HCT116 (cell line): Measurements from ENCODE around the gene SNX20. TPM values are rescaled to one million over a fixed set of nuclear protein-coding genes. Genes with fewer than 3 reads are reported as not detected.

ENCODE experiments used
- ATAC-seq: fragments of 200-7000 bp; cut with Tn5 transposase; 2 replicates; pipeline ENCODE4 v1.9.1; 2020; ENCODE audit warnings: mild to moderate bottlenecking, moderate library complexity
- BruUV-seq: library from RNA; stranded (reverse); fragments of 400-500 nt; replicated peaks from 2 replicates; lab custom pipeline; 2021; lab: Mats Ljungman, UMichigan
- CTCF ChIA-PET: fragments of 300-600 bp; sonication (Branson Sonifier 250); formaldehyde crosslinking; loops from one replicate; lab custom pipeline; 2021; ENCODE audit warnings: antibody characterized with exemption; lab: Charles Lee
- POLR2A ChIA-PET: fragments of 300-600, 350-600 bp; sonication (Branson Sonifier 250); formaldehyde crosslinking; loops from one replicate; lab custom pipeline; 2021; ENCODE audit warnings: antibody characterized with exemption; lab: Charles Lee
- RAD21 ChIA-PET, 2 experiments: fragments of 300-600 bp; sonication (Branson Sonifier 250); formaldehyde crosslinking; loops; one replicate each; lab custom pipeline; 2023; ENCODE audit warnings: low total read pairs in 2 of 2; ENCODE audit not compliant: uncharacterized antibody in 2 of 2, unreplicated experiment in 2 of 2, low non-redundant PET in 1 of 2; lab: Charles Lee
- DNase-seq: peaks from one replicate; pipeline ENCODE4 v3.0.0-alpha.2; 2010; ENCODE audit warnings: low read depth, low spot score
- H2AFZ ChIP-seq: fragments of 200-600 bp; shearing (Covaris generic), sonication (generic); 2 replicates; pipeline ENCODE4 v1.6.1; 2017; ENCODE audit warnings: low read depth, mixed run types, mixed read lengths, antibody characterized with exemption, low read length; ENCODE audit not compliant: poor library complexity, severe bottlenecking
- H3K27ac ChIP-seq: 2 replicates; pipeline ENCODE4 v1.5.1; 2012; ENCODE audit warnings: low read depth, low read length
- H3K27me3 ChIP-seq: fragments of 200-600 bp; sonication (generic); 2 replicates; pipeline ENCODE4 v1.6.1; 2016; ENCODE audit warnings: mixed run types, low read length, mixed read lengths; ENCODE audit not compliant: insufficient read depth
- H3K36me3 ChIP-seq, 2 experiments: fragments of 200-500 bp in 1 of 2; fragments of 200-600 bp in 1 of 2; sonication (Bioruptor generic) in 1 of 2; sonication (generic) in 1 of 2; 2 replicates each; pipeline versions ENCODE4 v1.5.1 to v1.6.1; 2014 to 2016; ENCODE audit warnings: low read length in 2 of 2, inconsistent platforms in 1 of 2, mixed read lengths in 1 of 2, mixed run types in 1 of 2; ENCODE audit not compliant: insufficient read depth in 2 of 2, control insufficient read depth in 1 of 2
- H3K4me1 ChIP-seq, 2 experiments: fragments of 200-600 bp in 1 of 2; sonication (generic) in 1 of 2; 2 replicates each; pipeline versions ENCODE4 v1.5.1 to v1.6.1; 2012 to 2017; ENCODE audit warnings: low read length in 2 of 2, inconsistent platforms in 1 of 2, mild to moderate bottlenecking in 1 of 2, mixed read lengths in 1 of 2, mixed run types in 1 of 2, moderate library complexity in 1 of 2; ENCODE audit not compliant: insufficient read depth in 2 of 2, control insufficient read depth in 1 of 2
- H3K4me2 ChIP-seq: fragments of 200-600 bp; sonication (generic); 2 replicates; pipeline ENCODE4 v1.6.1; 2017; ENCODE audit warnings: mixed run types, low read length, mixed read lengths
- H3K4me3 ChIP-seq, 2 experiments: fragments of 200-600 bp in 1 of 2; sonication (generic) in 1 of 2; replicated peaks in 1 of 2; 2 replicates each; pipeline ENCODE4 v1.5.1; 2011 to 2016; ENCODE audit warnings: low read length in 2 of 2, control low read depth in 1 of 2, low read depth in 1 of 2, mild to moderate bottlenecking in 1 of 2, mixed read lengths in 1 of 2, mixed run types in 1 of 2
- H3K79me2 ChIP-seq: fragments of 200-600 bp; sonication (generic); 2 replicates; pipeline ENCODE4 v1.6.1; 2017; ENCODE audit warnings: mild to moderate bottlenecking, mixed run types, low read length, moderate library complexity, mixed read lengths; ENCODE audit not compliant: insufficient read depth
- H3K9ac ChIP-seq: fragments of 200-600 bp; sonication (generic); 2 replicates; pipeline ENCODE4 v1.6.1; 2016; ENCODE audit warnings: low read length, mixed read lengths
- H3K9me2 ChIP-seq: fragments of 200-600 bp; sonication (generic), shearing (Covaris generic); 2 replicates; pipeline ENCODE4 v1.6.1; 2017; ENCODE audit warnings: mixed run types, mild to moderate bottlenecking, moderate library complexity; ENCODE audit not compliant: insufficient read depth
- H3K9me3 ChIP-seq, 2 experiments: fragments of 200-500 bp in 1 of 2; fragments of 200-600 bp in 1 of 2; sonication (Bioruptor generic) in 1 of 2; sonication (generic) in 1 of 2; 2 replicates each; pipeline ENCODE4 v1.6.1; 2014 to 2017; ENCODE audit warnings: low read length in 2 of 2, mixed read lengths in 2 of 2, inconsistent platforms in 1 of 2, low read depth in 1 of 2, mild to moderate bottlenecking in 1 of 2, mixed run types in 1 of 2, moderate library complexity in 1 of 2; ENCODE audit not compliant: control insufficient read depth in 1 of 2, insufficient read depth in 1 of 2
- H4K20me1 ChIP-seq: fragments of 200-600 bp; sonication (generic), shearing (Covaris generic); 2 replicates; pipeline ENCODE4 v1.6.1; 2017; ENCODE audit warnings: mixed run types, mild to moderate bottlenecking, moderate library complexity; ENCODE audit not compliant: insufficient read depth
- ATF3 ChIP-seq: IDR thresholded peaks from 2 replicates; pipeline ENCODE4 v1.6.1; 2012
- CEBPB ChIP-seq: IDR thresholded peaks from 2 replicates; pipeline ENCODE4 v1.6.1; 2012; ENCODE audit warnings: low read depth
- CTCF ChIP-seq, 3 experiments: fragments of 200-600 bp in 1 of 3; sonication (generic) in 1 of 3; IDR thresholded peaks in 2 of 3; conservative IDR thresholded peaks in 1 of 3; 2 replicates each; pipeline ENCODE4 v1.5.1; 2012 to 2017; ENCODE audit warnings: low read depth in 2 of 3, low read length in 2 of 3, antibody characterized with exemption in 1 of 3, borderline replicate concordance in 1 of 3, control low read depth in 1 of 3, mild to moderate bottlenecking in 1 of 3, mixed read lengths in 1 of 3, mixed run types in 1 of 3, moderate library complexity in 1 of 3; ENCODE audit not compliant: insufficient read depth in 1 of 3
- ELF1 ChIP-seq: IDR thresholded peaks from 2 replicates; pipeline ENCODE4 v1.6.1; 2012; ENCODE audit warnings: low read depth, borderline replicate concordance
- EZH2 ChIP-seq: fragments of 200-600 bp; sonication (generic); IDR thresholded peaks from 2 replicates; pipeline ENCODE4 v1.6.1; 2017; ENCODE audit warnings: antibody characterized with exemption, mixed run types
- EZH2phosphoT487 ChIP-seq: fragments of 200-600 bp; IDR thresholded peaks from 2 replicates; pipeline ENCODE4 v1.6.1; 2018; ENCODE audit warnings: antibody characterized with exemption, borderline replicate concordance
- JUND ChIP-seq: IDR thresholded peaks from 2 replicates; pipeline ENCODE4 v1.6.1; 2012
- POLR2A ChIP-seq: IDR thresholded peaks from 2 replicates; pipeline ENCODE4 v1.7.0; 2011; ENCODE audit warnings: borderline replicate concordance; ENCODE audit not compliant: insufficient read depth, insufficient read length; ENCODE audit errors: extremely low read depth
- POLR2AphosphoS5 ChIP-seq: IDR thresholded peaks from 2 replicates; pipeline ENCODE4 v1.6.1; 2011; ENCODE audit warnings: mild to moderate bottlenecking, low read depth, low read length, moderate library complexity
- SIN3A ChIP-seq: IDR thresholded peaks from 2 replicates; pipeline ENCODE4 v1.6.1; 2012; ENCODE audit warnings: low read depth
- intact Hi-C: fragments of 100-400 bp; cut with micrococcal nuclease; formaldehyde crosslinking; loops from 2 replicates; pipeline ENCODE4 v1.10.0; 2022
- total RNA-seq: library from RNA; stranded (reverse); gene quantifications from one replicate; pipeline ENCODE4 v1.2.1, GENCODE V29; 2021; ENCODE audit not compliant: unreplicated experiment

SNX20 gene
- total RNA-seq, 1 experiment from 2014 or later, result 0.07 TPM

- H2AFZ ChIP-seq, result no peak overlapping the region
- CTCF ChIA-PET, result no interaction called here
- RAD21 ChIA-PET, result no interaction called here
- TF ChIP-seq POLR2A (no peak), EZH2phosphoT487 (no peak), CTCF (IDR thresholded peaks at IDR 0.05 in 2 of 3, conservative IDR thresholded peaks at IDR 0.05 in 1 of 3; ENCODE audit: borderline replicate concordance in 1 of 3, insufficient read depth in 1 of 3, low read depth in 2 of 3, low read length in 2 of 3) (no peak), SIN3A (no peak), ELF1 (no peak), POLR2AphosphoS5 (no peak), CEBPB (no peak), EZH2 (no peak), ATF3 (no peak), JUND (no peak)
- DNase-seq, result no peak
- H3K4me1 ChIP-seq, result peaks cover 18 to 29% of the 10 kb centered on the region in 2 experiments
- no peak overlapping the region; the same call in 1 of the 2 replicates for H3K27ac ChIP-seq
- H4K20me1 ChIP-seq, result no peaks in the 10 kb centered on the region
- no peaks in the 10 kb centered on the region for H3K79me2 ChIP-seq
- POLR2A ChIA-PET, result no interaction called here
- H3K9me2 ChIP-seq, result no peaks in the 10 kb centered on the region
- intact Hi-C loops, result no loop called here
- no peak overlapping the region for H3K9ac ChIP-seq
- H3K9me3 ChIP-seq, result no peaks in the 10 kb centered on the region
- ATAC-seq, result no peak
- H3K36me3 ChIP-seq, result no peaks in the 10 kb centered on the region
- H3K4me3 ChIP-seq, result no peak overlapping the region
- no TSS peak for BruUV-seq
- H3K4me2 ChIP-seq, result no peak overlapping the region
- no peaks in the 10 kb centered on the region for H3K27me3 ChIP-seq
Measured at GRCh38 chr16:50697881-50698767, 17.0 kb upstream of the SNX20 start.
